GM18508 (cell line): Measurements from ENCODE around the gene C10orf62.
"Not testable (repeated sequence)": the region's sequence is repeated elsewhere in the genome, so short reads cannot be mapped to it uniquely, and the experiment has no call there.

Experiments used
- ATAC-seq: cut with Tn5 transposase; IDR thresholded peaks from one replicate; pipeline ENCODE4 v1.9.1; 2021; ENCODE audit warnings: moderate number of reproducible peaks; ENCODE audit not compliant: insufficient read depth, unreplicated experiment

The C10orf62 gene

DNA sequence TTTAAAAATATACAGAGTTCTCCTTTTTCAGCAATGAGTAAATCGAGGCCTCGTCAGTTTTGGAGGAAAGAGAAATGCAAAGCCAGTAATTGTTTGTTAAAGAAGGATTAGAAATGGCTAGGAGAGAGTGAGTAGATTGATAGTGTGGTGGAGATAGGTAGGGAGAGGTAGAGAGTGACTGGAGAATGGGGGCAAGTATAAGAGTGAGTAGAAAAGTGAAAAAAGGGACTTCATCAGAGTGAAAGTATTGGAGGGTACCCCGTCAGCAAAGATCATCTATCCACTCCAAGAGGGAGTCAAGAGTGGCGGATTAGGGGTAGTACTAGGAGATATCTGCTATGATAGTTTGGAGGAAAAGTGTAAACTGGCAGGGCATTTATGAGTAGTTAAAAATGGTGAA lies 26.2 kb upstream of the C10orf62 start:
- no peak for ATAC-seq

DNA sequence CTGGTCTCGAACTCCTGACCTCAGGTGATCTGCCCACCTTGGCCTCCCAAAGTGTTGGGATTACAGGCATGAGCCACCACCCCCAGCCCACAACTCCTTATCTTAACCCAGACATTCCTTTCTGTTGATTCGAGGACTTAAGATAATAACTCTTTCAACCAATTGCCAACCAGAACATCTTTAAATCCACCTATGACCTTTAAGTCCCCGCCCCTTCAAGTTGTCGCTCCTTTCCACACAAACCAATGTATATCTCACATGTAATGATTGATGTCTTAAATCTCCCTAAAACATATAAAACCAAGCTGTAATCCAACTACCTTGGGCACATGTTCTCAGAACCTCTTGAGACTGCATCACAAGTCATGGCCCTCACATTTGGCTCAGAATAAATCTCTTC lies 24.7 kb upstream of the C10orf62 start:
- ATAC-seq = no peak

DNA sequence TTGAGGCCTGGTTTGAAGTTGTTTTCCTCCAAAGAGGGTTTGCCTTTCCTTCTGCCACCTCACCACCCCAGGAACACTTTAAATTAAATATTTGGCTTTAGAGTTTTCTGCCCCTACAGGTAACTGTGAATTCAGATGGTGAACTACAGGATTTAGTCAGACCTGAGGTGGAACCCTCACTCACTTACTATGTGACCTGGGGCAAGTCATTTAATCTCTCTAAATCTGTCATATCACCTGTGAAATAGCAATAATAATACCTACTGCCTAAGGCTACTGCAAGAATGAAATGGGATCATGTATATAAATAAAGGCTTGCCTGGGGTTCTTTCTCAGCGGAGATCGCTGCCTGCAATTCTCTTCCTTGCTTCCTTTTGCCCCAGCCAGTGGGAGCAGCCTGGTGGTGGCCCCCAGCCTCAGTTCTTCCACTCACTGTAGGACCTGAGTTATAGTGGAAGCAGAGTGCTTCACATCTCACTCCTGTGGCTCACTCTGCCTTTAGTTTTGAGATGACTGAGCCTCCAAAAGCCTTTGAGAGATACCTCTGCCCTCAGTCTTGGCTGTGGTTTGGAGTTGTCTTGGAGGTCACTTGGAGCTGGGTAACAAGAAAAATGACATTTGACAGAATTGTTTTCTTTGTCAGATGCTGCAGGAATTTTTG lies 23.1 kb upstream of the C10orf62 start:
- ATAC-seq = no peak

DNA sequence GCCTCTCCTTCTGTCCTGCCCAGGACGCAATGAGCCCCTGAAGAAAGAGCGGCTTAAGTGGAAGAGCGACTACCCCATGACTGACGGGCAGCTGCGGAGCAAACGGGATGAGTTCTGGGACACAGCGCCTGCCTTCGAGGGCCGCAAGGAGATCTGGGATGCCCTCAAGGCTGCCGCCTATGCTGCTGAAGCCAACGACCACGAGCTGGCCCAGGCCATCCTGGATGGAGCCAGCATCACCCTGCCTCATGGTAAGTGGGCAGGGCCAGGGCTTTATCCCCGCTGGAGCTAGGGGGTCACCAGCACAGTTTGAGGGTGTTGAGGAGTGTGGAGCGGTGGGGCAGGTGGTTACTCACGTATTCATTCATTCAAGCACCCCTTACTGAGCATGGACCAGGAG lies 21.6 kb upstream of the C10orf62 start:
- ATAC-seq = no peak

DNA sequence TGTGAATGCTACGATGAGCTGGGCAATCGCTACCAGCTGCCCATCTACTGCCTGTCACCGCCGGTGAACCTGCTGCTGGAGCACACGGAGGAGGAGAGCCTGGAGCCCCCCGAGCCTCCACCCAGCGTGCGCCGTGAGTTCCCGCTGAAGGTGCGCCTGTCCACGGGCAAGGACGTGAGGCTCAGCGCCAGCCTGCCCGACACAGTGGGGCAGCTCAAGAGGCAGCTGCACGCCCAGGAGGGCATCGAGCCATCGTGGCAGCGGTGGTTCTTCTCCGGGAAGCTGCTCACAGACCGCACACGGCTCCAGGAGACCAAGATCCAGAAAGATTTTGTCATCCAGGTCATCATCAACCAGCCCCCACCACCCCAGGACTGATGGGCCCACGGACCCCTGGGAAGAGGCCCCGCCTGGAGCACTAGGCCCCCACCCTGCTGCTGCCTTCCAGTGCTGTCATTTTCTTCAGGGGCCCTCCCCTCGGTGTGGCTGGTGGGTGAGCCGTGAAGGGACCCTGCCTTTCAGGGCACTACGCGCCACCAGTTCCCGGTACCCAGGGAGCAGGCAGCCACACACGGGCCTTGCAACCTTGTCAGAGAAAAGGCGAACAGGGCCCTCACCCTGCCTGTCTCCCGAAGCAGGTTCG lies 19.3 kb upstream of the C10orf62 start:
- ATAC-seq = no peak

DNA sequence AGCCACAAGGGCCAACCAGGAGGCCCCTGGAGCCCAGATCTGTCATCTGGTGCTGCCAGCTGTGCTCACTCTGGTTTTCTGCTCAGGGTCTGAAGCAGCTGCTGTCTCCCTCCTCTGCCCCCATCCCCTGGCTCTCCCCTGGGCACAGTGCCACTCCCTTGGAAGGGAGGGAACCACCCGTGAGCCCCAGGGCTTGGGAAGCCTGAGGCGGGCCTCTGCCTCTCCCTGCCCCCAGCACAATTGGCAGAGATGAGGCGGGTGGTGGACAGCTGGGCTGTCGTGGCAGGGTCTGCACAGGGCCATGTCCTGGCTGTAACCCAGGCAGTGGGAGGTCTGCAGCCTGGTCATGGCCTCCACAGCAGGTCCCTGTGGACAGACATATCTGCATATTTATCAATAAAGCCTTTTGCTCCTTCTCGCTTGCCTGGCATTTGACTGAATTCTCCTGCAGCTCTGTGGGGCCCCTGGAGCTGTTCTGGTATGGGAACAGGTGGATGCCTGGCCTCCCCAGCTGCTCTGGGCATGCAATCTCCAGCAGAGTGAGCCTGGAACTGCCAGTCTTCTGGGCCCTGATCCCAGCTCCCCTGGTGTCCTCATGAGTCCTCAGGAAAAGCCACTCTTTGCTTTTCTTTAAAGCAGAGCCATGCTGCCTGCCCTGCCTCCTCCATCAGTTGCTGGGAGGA lies 18.6 kb upstream of the C10orf62 start:
- no peak for ATAC-seq

DNA sequence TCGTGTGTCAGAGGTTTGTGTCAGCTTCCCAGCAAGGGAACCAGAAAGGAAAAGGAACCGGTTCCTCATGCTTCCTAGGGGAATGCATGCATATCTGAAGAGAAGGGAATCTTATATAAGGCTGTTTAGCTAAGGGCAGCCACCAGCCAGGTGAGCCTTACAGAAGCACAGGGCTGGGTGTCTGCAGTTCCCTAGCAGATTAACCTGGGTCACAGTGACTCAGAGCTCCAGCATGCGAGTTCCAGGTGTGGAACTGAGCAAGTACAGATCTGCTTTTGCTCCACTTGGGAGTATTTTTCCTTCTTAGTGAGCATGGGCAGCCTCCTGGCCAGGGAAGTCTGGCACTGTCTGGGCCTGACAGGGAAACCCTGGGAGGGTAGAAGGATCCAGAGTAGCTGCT lies 17.9 kb upstream of the C10orf62 start:
- no peak for ATAC-seq

DNA sequence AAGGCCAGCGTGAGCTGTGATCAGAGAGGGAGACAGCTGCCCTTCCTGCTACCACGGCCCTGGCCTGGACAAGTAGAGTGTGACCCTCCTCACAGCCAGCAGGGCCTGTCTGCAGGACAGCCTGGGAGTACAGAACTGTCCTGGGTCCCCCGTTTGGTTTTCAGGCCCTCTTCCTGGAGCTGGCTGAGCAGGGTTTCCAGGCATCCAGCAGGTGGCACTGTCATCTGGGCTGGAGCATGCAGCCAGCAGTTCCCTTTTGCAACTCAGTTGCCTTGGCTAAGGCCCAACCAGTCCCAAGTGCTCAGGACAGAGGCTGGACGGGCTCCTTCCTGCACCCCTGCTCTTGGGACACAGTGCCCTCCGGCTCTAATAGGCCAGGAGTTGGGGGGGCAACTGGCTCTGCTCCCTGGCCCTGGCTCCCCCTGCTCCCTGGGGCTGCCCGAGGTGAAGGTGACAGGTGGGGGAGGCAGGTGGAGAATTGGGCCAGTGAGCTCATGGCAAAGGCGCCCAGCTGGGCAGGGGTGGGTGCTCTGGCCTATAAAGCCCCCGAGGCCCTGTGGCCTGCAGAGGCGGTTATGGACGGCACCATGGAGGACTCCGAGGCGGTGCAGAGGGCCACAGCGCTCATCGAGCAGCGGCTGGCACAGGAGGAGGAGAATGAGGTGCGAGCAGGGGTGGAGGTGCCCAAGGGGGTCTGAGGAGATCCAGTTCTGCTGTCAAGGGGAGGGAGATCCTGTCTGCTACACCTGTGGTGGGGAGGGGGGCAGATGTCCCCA lies 17.1 kb upstream of the C10orf62 start, which contains the start of gene ANKRD2:
Gene ANKRD2 (plus strand): TSS at position 566 of the 776 bp plus-strand sequence. CDS start 10 bp downstream, at position 576.
- no peak for ATAC-seq

DNA sequence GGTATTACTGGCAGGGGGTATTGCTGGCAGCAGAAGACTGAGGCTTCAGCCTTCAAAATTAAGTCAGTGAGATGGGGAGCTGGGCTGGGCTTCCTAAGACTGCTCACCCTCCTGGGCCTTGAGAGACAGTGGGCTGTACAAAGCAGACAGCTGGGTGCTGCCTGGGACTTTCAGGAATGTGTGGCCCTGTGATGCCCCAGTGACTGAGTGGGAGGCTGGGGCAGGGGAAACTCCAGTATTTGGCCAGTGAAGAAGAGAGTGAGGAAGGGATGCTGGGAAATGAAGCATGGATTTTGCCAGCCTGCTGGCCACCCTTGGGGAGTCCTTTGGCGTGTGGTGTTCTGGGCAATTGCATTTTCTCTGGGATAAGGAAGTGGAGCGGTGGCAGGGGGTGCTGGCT lies 16.5 kb upstream of the C10orf62 start:
- ATAC-seq = no peak

DNA sequence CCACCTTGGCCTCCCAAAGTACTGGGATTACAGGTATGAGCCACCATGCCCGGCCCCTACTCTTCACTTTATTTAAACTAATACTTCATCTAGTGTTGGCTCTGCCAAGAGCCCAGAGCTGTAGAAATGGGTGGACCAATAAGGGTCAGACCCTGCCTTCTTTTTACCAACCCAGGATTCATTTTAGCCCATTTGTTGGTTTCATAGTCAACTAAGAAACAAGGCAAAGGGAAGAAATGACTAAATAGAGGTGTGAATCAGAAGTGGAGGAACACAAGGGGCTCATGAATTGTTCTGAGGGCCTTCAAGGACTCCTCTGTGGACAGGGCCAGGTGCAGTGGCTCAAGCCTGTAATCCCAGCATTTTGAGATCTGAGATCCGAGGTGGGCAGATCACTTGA lies 15.8 kb upstream of the C10orf62 start:
- ATAC-seq = no peak

DNA sequence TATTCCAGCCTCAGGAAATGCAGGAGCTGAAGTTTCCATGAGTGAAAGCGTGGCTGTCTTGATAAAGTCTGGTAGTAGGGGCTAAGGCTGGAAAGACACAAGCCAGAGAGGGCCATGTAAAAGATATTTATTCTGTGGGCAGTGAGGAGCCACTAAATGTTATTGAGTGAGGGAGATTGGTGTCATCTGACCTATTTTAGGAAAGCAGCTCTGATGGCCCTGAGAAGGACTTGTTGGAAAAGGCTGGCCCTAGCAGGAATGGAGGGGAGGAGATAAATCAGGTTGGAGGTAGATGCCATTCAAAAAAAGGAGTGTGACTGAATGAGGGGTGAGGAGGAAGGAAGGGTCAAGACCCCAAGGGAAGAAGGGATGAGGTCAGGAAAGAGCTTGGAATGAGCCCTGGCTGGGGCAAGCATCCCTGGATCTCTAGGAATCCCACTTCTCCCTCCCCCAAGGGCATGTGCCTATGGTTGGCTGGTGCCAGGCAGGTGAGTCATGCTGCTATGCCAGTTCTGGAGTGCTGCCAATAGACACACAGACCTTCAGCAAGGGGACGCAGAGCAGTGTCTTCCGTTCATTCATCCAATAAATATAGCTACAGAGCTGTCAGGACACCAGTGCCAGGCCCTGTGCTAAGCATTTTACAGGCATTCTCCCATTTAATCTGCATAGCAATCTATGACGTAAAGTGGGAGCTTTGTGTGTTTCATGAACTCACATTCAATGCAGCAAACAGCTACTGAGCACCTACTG lies 15.0 kb upstream of the C10orf62 start:
- ATAC-seq = no peak

DNA sequence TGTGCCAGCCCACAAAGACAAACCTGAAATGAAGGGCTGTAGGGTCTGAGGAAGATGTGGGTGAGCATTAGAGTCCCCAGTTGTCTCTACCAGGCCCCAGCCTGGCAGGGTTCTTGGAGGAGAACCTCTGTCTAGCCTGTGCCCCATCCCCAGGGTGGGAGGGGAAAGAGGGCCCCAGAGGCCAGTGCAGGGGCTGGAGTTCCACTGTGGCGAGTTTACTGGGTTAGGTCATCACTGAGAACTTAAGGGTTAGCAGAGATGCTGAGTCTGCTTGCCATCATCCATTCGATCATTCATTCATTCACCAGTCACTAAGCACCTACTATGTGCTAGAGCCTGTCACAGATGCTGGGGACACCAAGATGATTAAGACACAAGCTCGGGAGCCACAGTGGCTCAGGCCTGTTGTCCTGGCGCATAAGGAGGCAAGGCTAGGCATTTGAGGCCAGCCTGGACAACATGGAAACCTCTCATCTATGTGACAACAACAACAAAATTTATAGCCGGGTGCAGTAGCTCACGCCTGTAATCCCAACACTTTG lies 14.3 kb upstream of the C10orf62 start:
- ATAC-seq = no peak

DNA sequence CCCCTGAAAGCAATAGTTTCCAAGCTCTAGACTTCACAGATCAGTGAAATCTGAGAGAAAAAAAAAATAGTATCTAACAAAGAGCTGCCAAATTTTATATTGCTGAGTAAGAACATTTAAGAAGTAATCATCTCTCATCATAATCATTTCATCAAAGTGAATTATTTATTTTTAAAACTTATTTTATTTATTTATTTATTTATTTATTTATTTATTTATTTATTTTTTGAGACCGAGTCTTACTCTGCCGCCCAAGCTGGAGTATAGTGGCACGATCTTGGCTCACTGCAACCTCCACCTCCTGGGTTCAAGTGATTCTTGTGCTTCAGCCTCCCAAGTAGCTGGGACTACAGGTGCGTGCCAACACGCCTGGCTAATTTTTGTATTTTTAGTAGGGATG lies 13.0 kb upstream of the C10orf62 start:
- ATAC-seq = not testable (repeated sequence)

DNA sequence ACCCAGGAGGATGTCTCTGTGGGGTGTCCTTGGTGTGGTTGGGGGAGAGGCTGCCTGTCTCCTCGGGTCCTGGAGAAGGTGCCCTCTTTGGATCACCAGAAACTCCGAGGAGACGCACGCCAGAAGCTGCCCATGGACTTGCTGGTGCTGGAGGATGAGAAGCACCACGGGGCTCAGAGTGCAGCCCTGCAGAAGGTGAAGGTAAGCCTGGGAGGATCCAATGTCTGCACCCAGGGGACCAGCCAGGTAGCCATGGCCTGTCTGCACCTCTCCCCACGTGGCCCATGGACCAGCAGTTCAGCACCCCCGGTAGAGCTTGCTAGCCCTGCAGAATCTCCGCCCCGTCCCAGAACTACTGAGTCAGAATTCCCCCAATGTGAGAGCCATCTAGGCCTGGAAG lies 11.8 kb upstream of the C10orf62 start:
- no peak for ATAC-seq

DNA sequence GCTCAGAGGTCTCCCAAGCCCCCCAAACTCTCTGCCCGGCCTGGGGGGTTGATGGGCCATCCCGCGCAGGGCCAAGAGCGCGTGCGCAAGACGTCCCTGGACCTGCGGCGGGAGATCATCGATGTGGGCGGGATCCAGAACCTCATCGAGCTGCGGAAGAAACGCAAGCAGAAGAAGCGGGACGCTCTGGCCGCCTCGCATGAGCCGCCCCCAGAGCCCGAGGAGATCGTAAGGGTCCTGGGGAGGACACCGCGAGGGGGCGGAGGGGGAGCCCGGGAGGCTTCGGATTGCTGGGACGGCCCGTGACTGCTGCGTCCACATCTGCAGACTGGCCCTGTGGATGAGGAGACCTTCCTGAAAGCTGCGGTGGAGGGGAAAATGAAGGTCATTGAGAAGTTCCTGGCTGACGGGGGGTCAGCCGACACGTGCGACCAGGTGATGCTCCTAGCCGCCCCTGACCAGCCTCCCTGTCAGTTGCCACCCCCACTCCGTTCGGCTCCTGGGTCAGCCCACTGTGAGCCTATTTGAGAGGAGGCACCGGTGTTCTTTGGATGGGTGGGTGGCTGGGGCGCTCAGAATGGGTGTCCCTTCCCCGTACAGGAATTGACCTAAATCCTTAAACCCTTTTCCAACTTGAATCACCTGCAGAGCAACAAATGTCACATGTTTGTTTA lies 11.2 kb upstream of the C10orf62 start:
- no peak for ATAC-seq

DNA sequence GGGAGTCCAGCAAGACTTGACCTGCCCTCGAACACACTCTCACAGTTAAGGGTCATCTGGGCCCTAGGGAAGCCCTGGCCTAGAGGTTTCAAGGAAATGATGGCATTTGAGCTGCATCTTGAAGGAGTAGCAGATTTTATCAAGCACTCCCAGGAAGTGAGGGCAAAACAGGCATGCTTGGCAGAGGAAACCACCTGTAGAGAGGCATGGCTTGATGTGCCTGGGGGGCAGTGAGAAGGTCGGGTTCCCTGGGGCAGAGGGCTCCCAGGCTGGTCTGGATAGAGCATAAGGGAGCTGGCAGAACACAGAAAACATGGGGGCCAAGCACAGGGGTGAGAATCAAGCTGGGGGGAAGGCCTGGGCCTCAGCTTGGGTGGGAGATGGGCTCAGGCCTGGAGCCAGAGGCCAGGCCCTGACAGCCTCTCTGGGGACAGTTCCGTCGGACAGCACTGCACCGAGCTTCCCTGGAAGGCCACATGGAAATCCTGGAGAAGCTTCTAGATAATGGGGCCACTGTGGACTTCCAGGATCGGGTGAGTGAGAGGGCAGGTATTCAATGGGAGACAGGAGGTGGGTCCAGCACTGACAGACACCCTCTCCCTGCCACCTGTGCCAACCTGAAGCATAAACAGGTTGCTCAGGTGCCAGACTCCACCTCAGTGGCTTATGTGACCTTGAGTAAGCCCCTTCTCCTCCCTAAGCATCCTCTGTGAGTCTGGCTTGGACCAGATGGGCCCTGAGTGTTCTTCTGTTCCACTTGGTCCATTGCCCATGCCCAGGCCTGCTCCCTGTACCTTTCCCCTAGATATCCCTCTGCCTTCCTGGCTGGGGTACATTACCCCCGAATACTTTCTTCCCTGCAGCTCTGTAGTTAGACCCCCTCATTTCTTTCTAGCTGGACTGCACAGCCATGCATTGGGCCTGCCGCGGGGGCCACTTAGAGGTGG lies 8.8 kb upstream of the C10orf62 start:
- no peak for ATAC-seq

DNA sequence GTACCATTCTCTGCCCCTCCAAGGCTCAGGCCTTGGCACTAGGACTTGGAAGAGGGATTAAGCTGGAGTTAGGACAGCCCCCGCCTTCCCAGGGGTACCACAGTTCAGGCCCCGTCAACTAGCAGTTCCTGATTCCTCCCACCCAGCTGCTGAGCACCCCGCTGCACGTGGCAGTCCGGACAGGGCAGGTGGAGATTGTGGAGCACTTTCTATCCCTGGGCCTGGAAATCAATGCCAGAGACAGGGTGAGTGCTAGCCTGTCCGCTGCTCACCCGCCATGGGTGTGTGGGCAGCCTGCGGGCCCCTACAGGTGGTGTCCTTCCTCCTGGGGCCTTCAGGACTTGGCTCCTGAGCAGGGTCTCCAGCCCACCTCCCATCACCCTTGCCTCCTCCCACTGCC lies 7.4 kb upstream of the C10orf62 start:
- ATAC-seq = no peak

DNA sequence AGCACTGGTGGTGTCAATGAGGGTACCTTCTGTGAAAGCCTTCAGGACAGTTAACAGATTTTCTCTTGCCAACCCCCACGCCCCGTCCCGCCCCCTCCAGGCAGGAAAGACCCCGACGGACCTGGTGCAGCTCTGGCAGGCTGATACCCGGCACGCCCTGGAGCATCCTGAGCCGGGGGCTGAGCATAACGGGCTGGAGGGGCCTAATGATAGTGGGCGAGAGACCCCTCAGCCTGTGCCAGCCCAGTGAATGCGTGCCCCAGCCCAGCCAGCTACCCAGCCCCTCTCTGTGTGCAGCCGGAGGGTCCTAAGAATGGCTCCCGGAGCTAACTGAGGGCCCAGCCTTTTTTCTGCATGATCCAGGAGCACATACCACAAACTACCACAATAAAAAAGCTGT lies 6.0 kb upstream of the C10orf62 start:
- no peak for ATAC-seq
